ENCODE measurements around the gene CBR3.

DNA sequence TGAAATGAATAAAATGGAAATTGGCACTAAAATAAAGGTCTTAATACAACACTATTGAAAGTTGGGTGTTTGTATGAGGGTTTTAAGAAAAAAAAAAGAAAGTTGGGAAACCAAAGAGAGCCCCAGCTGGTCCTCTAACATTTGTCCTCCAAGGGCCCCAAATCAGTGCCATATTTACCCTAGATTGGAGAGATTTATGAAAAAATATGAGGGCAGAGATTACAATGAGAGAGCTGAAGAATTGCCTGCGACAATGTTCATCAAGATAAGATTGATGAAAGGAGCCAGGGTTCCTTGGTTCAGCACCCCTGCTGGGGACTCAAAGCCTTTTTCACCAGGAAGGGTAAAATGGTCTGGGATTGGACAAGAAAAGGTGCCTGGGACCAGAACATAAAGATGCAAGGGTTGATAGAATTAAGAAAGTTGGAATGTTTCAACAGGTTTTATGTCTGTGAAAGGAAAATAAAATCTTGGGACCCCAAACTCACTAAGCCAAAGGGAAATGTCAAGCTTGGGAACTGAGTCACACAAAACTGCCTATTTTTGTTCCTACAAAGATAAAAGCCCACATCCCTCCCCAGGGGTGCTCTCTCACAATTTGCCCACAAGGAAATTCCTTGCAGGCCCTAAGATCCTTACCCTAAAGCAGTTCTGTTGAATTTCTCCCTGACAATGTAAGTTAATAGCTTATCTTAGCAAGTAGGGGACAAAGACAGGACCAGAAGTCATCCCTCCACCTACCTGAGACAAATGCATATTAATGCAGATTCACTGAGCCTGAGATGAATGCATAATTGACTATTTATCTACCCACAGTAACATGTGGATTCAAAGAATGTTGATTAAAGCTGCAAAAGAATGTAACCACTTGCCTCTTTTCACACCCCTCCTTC is 38.2 kb upstream of the CBR3 start:
- no peak for TF ChIP-seq EZH2 (IDR thresholded peaks at IDR 0.05; ENCODE audit: borderline replicate concordance, low read length)
- TF ChIP-seq CTCF (conservative IDR thresholded peaks at IDR 0.05 in 1 of 2, IDR thresholded peaks at IDR 0.05 in 1 of 2; ENCODE audit: extremely low read depth in 1 of 2, insufficient read depth in 1 of 2, low read depth in 1 of 2, low read length in 2 of 2), result no peak
